HepG2 (cell line): Measurements from ENCODE around the gene CALML6. TPM values are rescaled to one million over a fixed set of nuclear protein-coding genes. Genes with fewer than 3 reads are reported as not detected.

Experiments
- ATAC-seq: fragments of 200-7000 bp; cut with Tn5 transposase; 3 replicates; pipeline ENCODE4 v1.9.1; 2020; ENCODE audit warnings: mild to moderate bottlenecking, moderate library complexity
- BruUV-seq: library from RNA; stranded (reverse); fragments of 400-500 nt; replicated peaks from 2 replicates; lab custom pipeline; 2021; lab: Mats Ljungman, UMichigan
- CTCF ChIA-PET: fragments of 300-600 bp; formaldehyde crosslinking; extraction: SDS; loops from one replicate; lab custom pipeline; 2021; ENCODE audit warnings: low total read pairs, inconsistent platforms, low intra/inter-chr PET ratio; lab: Yijun Ruan, JAX
- POLR2A ChIA-PET: fragments of 350-600 bp; sonication (Branson Sonifier 250); formaldehyde crosslinking; loops from one replicate; lab custom pipeline; 2020; ENCODE audit warnings: antibody characterized with exemption, inconsistent platforms; lab: Yijun Ruan, JAX
- DNase-seq: peaks from one replicate; pipeline ENCODE4 v3.0.0-alpha.2; 2015; ENCODE audit warnings: low spot score
- FAIRE-seq: peaks from 3 replicates; lab custom pipeline; 2011; peaks lifted over from hg19 to GRCh38; lab: Jason Lieb, UNC
- H2AFZ ChIP-seq: one replicate; pipeline ENCODE4 v1.6.1; 2011; ENCODE audit warnings: low read length, inconsistent platforms
- H3K27ac ChIP-seq: fragments of 300-600 bp; 3 replicates; pipeline ENCODE4 v1.8.0; 2011; ENCODE audit warnings: mixed run types, mild to moderate bottlenecking, mixed read lengths, low read length, inconsistent platforms; ENCODE audit not compliant: insufficient read depth; ENCODE audit errors: extremely low read length
- H3K27me3 ChIP-seq, 2 experiments: fragments of 200-600 bp in 1 of 2; 2 replicates in 1 of 2; 3 replicates in 1 of 2; pipeline versions ENCODE4 v1.6.0 to v1.8.0; 2011; ENCODE audit warnings: low read length in 2 of 2, mild to moderate bottlenecking in 2 of 2, moderate library complexity in 2 of 2, inconsistent platforms in 1 of 2; ENCODE audit not compliant: insufficient read depth in 2 of 2, control insufficient read depth in 1 of 2
- H3K36me3 ChIP-seq, 2 experiments: fragments of 200-600 bp in 1 of 2; replicated peaks in 1 of 2; 2 replicates in 1 of 2; 3 replicates in 1 of 2; pipeline versions ENCODE4 v1.5.1 to v1.8.0; 2011; ENCODE audit warnings: low read length in 2 of 2, inconsistent platforms in 1 of 2; ENCODE audit not compliant: insufficient read depth in 2 of 2, control insufficient read depth in 1 of 2
- H3K4me1 ChIP-seq: 2 replicates; pipeline ENCODE4 v1.5.1; 2012; ENCODE audit warnings: low read length, inconsistent platforms; ENCODE audit not compliant: insufficient read depth
- H3K4me2 ChIP-seq: 2 replicates; pipeline ENCODE4 v1.6.0; 2011; ENCODE audit warnings: low read depth, low read length, inconsistent platforms
- H3K4me3 ChIP-seq, 3 experiments: fragments of 200-600 bp in 1 of 3; sonication (generic), shearing (Covaris generic) in 1 of 3; replicated peaks in 1 of 3; 2 replicates each; pipeline ENCODE4 v1.5.1; 2011 to 2016; ENCODE audit warnings: low read length in 3 of 3, inconsistent platforms in 2 of 3, low read depth in 2 of 3, mild to moderate bottlenecking in 2 of 3, control low read depth in 1 of 3, mixed read lengths in 1 of 3; ENCODE audit not compliant: insufficient read depth in 1 of 3
- H3K79me2 ChIP-seq: one replicate; pipeline ENCODE4 v1.6.1; 2011; ENCODE audit warnings: low read length, inconsistent platforms; ENCODE audit not compliant: insufficient read depth
- H3K9ac ChIP-seq: 2 replicates; pipeline ENCODE4 v1.6.0; 2011; ENCODE audit warnings: mild to moderate bottlenecking, low read depth, low read length, inconsistent platforms; ENCODE audit not compliant: insufficient read depth
- H3K9me3 ChIP-seq: 2 replicates; pipeline ENCODE4 v1.5.1; 2012; ENCODE audit warnings: mild to moderate bottlenecking, low read length
- H4K20me1 ChIP-seq: 2 replicates; pipeline ENCODE4 v1.6.0; 2011; ENCODE audit warnings: inconsistent platforms, mild to moderate bottlenecking, low read length, moderate library complexity; ENCODE audit not compliant: insufficient read depth
- CEBPB ChIP-seq: IDR thresholded peaks from 2 replicates; pipeline ENCODE4 v1.6.1; 2011; ENCODE audit warnings: low read depth, low read length, improper control_type of control experiment, borderline replicate concordance
- FOSL2 ChIP-seq: sonication (generic); formaldehyde crosslinking; IDR thresholded peaks from 2 replicates; pipeline ENCODE4 v1.4.0; 2020; ENCODE audit warnings: missing genetic modification reagents
- FOXA3 ChIP-seq: IDR thresholded peaks from 2 replicates; pipeline ENCODE4 v1.6.1; 2016; ENCODE audit warnings: missing genetic modification reagents, missing compliant biosample characterization
- FOXP1 ChIP-seq, 2 experiments: fragments of 450-650 bp in 1 of 2; IDR thresholded peaks; 2 replicates each; pipeline ENCODE4 v1.6.1; 2017 to 2018; ENCODE audit warnings: antibody characterized with exemption in 1 of 2
- KMT2A ChIP-seq: sonication (generic); formaldehyde crosslinking; IDR thresholded peaks from 2 replicates; pipeline ENCODE4 v1.4.0; 2020; ENCODE audit warnings: missing genetic modification reagents
- MLXIP ChIP-seq: sonication (generic); formaldehyde crosslinking; IDR thresholded peaks from 2 replicates; pipeline ENCODE4 v1.9.0; 2021; ENCODE audit warnings: missing genetic modification reagents, borderline replicate concordance
- MTA3 ChIP-seq: sonication (generic); formaldehyde crosslinking; IDR thresholded peaks from 2 replicates; pipeline ENCODE4 v1.4.0; 2020; ENCODE audit warnings: missing genetic modification reagents
- NFE2 ChIP-seq: sonication (generic); formaldehyde crosslinking; IDR thresholded peaks from 2 replicates; pipeline ENCODE4 v1.4.0; 2020; ENCODE audit warnings: missing genetic modification reagents
- POLR2AphosphoS5 ChIP-seq: IDR thresholded peaks from 2 replicates; pipeline ENCODE4 v1.6.1; 2012; ENCODE audit warnings: low read depth, low read length
- REXO4 ChIP-seq: sonication (generic); formaldehyde crosslinking; IDR thresholded peaks from 2 replicates; pipeline ENCODE4 v1.8.0; 2022; ENCODE audit warnings: missing genetic modification reagents, mild to moderate bottlenecking, borderline replicate concordance
- SPEN ChIP-seq: sonication (generic); formaldehyde crosslinking; IDR thresholded peaks from 2 replicates; pipeline ENCODE4 v1.5.1; 2020; ENCODE audit warnings: low read depth, mild to moderate bottlenecking, missing genetic modification reagents
- TAF1 ChIP-seq: sonication (generic); formaldehyde crosslinking; IDR thresholded peaks from 2 replicates; pipeline ENCODE4 v1.4.0; 2020; ENCODE audit warnings: missing genetic modification reagents
- TEAD3 ChIP-seq: optimal IDR thresholded peaks from 2 replicates; pipeline ENCODE3; 2016; ENCODE audit warnings: borderline replicate concordance
- ZGPAT ChIP-seq: IDR thresholded peaks from 2 replicates; pipeline ENCODE4 v1.6.1; 2016; ENCODE audit warnings: mild to moderate bottlenecking
- ZNF232 ChIP-seq: sonication (generic); formaldehyde crosslinking; IDR thresholded peaks from 2 replicates; pipeline ENCODE4 v1.4.0; 2020; ENCODE audit warnings: missing genetic modification reagents, borderline replicate concordance
- ZNF260 ChIP-seq: sonication (generic); formaldehyde crosslinking; IDR thresholded peaks from 2 replicates; pipeline ENCODE4 v1.4.0; 2020; ENCODE audit warnings: missing genetic modification reagents, low read depth, mild to moderate bottlenecking, borderline replicate concordance
- ZNF333 ChIP-seq: sonication (generic); formaldehyde crosslinking; IDR thresholded peaks from 2 replicates; pipeline ENCODE4 v1.4.0; 2020; ENCODE audit warnings: mild to moderate bottlenecking, missing genetic modification reagents, borderline replicate concordance
- ZNF33A ChIP-seq: sonication (generic); formaldehyde crosslinking; IDR thresholded peaks from 2 replicates; pipeline ENCODE4 v1.5.1; 2020; ENCODE audit warnings: missing genetic modification reagents, mild to moderate bottlenecking, moderate library complexity, borderline replicate concordance
- ZNF589 ChIP-seq: sonication (generic); formaldehyde crosslinking; conservative IDR thresholded peaks from 2 replicates; pipeline ENCODE4 v1.8.0; 2022; ENCODE audit warnings: mild to moderate bottlenecking, moderate library complexity, missing genetic modification reagents
- ZNF761 ChIP-seq: sonication (generic); formaldehyde crosslinking; conservative IDR thresholded peaks from 2 replicates; pipeline ENCODE4 v1.4.0; 2020; ENCODE audit warnings: mild to moderate bottlenecking, missing genetic modification reagents
- ZNF792 ChIP-seq: IDR thresholded peaks from 2 replicates; pipeline ENCODE4 v1.6.1; 2016
- ZNF879 ChIP-seq: sonication (generic); formaldehyde crosslinking; IDR thresholded peaks from 2 replicates; pipeline ENCODE4 v1.8.1; 2023; ENCODE audit warnings: missing genetic modification reagents
- WGBS: methylation state at CpG from one replicate; pipeline ENCODE4 v1.1.6; 2017; ENCODE audit warnings: low lambda C conversion rate; 5-methylcytosine and 5-hydroxymethylcytosine counted together
- in situ Hi-C: cut with HindIII; loops from 2 replicates; pipeline ENCODE4 v1.10.0; 2017; ENCODE audit warnings: low pct_unique_long_range_greater_than_20kb; ENCODE audit not compliant: extremely low pct_ligation_motif_present
- intact Hi-C: fragments of 100-400 bp; cut with micrococcal nuclease; formaldehyde crosslinking; loops from one replicate; pipeline ENCODE4 v1.10.0; 2022; ENCODE audit not compliant: unreplicated experiment
- polyA plus RNA-seq, 8 experiments: library from polyadenylated mRNA; depleted of rRNA in 3 of 8; stranded (reverse) in 7 of 8; unstranded in 1 of 8; fragments of >200 nt; fragmentation: Illumina TruSeq in 4 of 8; extraction: Trizol in 4 of 8; gene quantifications; 2 replicates each; pipeline versions ENCODE4 v1.2.1 to v1.2.3, GENCODE V29; 2011 to 2016; ENCODE audit warnings: low read depth in 4 of 8, missing spikeins in 1 of 8, mixed read lengths in 1 of 8; ENCODE audit not compliant: insufficient read depth in 1 of 8
- total RNA-seq, 5 experiments: library from RNA; depleted of rRNA; stranded (reverse); fragments of >200 nt; fragmentation: Illumina TruSeq; extraction: Trizol; gene quantifications; 2 replicates each; pipeline ENCODE4 v1.2.3, GENCODE V29; 2016; ENCODE audit warnings: low read depth in 1 of 5
- TF ChIP-seq, protein P1 (sequence below): IDR thresholded peaks from 2 replicates; pipeline ENCODE4 v1.6.1; 2016; ENCODE audit warnings: low read depth, control low read depth

The CALML6 gene
- total and polyA plus RNA-seq, 2 of the 13 experiments (the other 11 are each of a cell fraction or from before 2014, with no cell fraction given), result 0.11 to 0.12 TPM

- DNase-seq (no peak), ATAC-seq (peak; percentile 22), FAIRE-seq (no peak)
- Histone ChIP-seq H2AFZ (no peak overlapping the region), H3K27ac (peak overlapping the region; percentile 35), H3K9ac (0 out of 2 replicates have a peak overlapping the region, but pooled peaks have one; percentile 23), H3K9me3 (no peaks in the 10 kb centered on the region), H3K4me2 (peak overlapping the region; percentile 91), H3K4me3 (peak overlapping the region in 1 of 3 experiments; percentile 61; a peak in 2 of 6 replicates), H3K79me2 (peaks cover 22% of the 10 kb centered on the region), H3K36me3 (no peaks in the 10 kb centered on the region), H3K4me1 (peaks cover 74% of the 10 kb centered on the region), H4K20me1 (peaks cover 8% of the 10 kb centered on the region), H3K27me3 (no peaks in the 10 kb centered on the region; a peak in 1 of 5 replicates)
- ChIA-PET POLR2A (no interaction called here), CTCF (no interaction called here)
- intact Hi-C loops, result no loop called here
- no TSS peak for BruUV-seq
- in situ Hi-C loops, result no loop called here
- WGBS, result no CpG with 5 or more reads among the region's 2 CpGs
- TF ChIP-seq, protein P1, sequence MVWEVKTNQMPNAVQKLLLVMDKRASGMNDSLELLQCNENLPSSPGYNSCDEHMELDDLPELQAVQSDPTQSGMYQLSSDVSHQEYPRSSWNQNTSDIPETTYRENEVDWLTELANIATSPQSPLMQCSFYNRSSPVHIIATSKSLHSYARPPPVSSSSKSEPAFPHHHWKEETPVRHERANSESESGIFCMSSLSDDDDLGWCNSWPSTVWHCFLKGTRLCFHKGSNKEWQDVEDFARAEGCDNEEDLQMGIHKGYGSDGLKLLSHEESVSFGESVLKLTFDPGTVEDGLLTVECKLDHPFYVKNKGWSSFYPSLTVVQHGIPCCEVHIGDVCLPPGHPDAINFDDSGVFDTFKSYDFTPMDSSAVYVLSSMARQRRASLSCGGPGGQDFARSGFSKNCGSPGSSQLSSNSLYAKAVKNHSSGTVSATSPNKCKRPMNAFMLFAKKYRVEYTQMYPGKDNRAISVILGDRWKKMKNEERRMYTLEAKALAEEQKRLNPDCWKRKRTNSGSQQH, result no peak
- no peak for TF ChIP-seq ZNF232 (CRISPR knock-in tag)
- no peak for TF ChIP-seq FOSL2 (CRISPR knock-in tag)
- TF ChIP-seq CEBPB, result no peak
- TF ChIP-seq TAF1, result 0 out of 2 replicates have a peak, but pooled peaks have one; percentile 4
- TF ChIP-seq FOXP1 (IDR thresholded peaks at IDR 0.05), result no peak
- TF ChIP-seq FOXP1 (CRISPR knock-in tag; IDR thresholded peaks at IDR 0.05), result no peak
- TF ChIP-seq ZNF589 (CRISPR knock-in tag), result no peak
- TF ChIP-seq ZNF33A (CRISPR knock-in tag), result no peak
- no peak for TF ChIP-seq KMT2A
- no peak for TF ChIP-seq ZNF879 (CRISPR knock-in tag)
- no peak for TF ChIP-seq ZNF260
- 0 out of 2 replicates have a peak, but pooled peaks have one; percentile 17 for TF ChIP-seq ZNF333
- TF ChIP-seq MTA3 (CRISPR knock-in tag), result no peak
- no peak for TF ChIP-seq MLXIP (CRISPR knock-in tag)
- TF ChIP-seq ZGPAT (CRISPR knock-in tag), result no peak
- no peak for TF ChIP-seq REXO4
- TF ChIP-seq TEAD3 (CRISPR knock-in tag), result peak; percentile 11
- TF ChIP-seq ZNF792, result no peak
- TF ChIP-seq NFE2 (CRISPR knock-in tag), result no peak
- TF ChIP-seq FOXA3 (CRISPR knock-in tag), result no peak
- no peak for TF ChIP-seq POLR2AphosphoS5
- TF ChIP-seq ZNF761 (CRISPR knock-in tag), result no peak
- TF ChIP-seq SPEN (CRISPR knock-in tag), result 0 out of 2 replicates have a peak, but pooled peaks have one; percentile 20
Measured at GRCh38 chr1:1893997-1894353, 21.1 kb upstream of the CALML6 start.
